Endothelial cell of umbilical vein (primary cell): ENCODE measurements around the gene KCNMA1.

Source experiments
- CTCF ChIP-seq, 2 donors: IDR thresholded peaks; 1 replicate in 1 of 2; 2 replicates in 1 of 2; pipeline ENCODE4 v1.5.1; 2011; ENCODE audit warnings: low read length in 2 of 2, mild to moderate bottlenecking in 2 of 2, moderate library complexity in 2 of 2, control low read depth in 1 of 2, inconsistent platforms in 1 of 2, low read depth in 1 of 2; ENCODE audit not compliant: insufficient read depth in 1 of 2; ENCODE audit errors: extremely low read depth in 1 of 2
- EZH2 ChIP-seq: IDR thresholded peaks from 2 replicates; pipeline ENCODE4 v1.6.1; 2012; ENCODE audit warnings: borderline replicate concordance, low read depth, mild to moderate bottlenecking, moderate library complexity, low read length, inconsistent platforms; ENCODE audit not compliant: severe bottlenecking
- POLR2A ChIP-seq: IDR thresholded peaks from 2 replicates; pipeline ENCODE4 v1.6.1; 2012; ENCODE audit warnings: low read depth, mild to moderate bottlenecking, control low read depth, low read length
- POLR2AphosphoS5 ChIP-seq: IDR thresholded peaks from 2 replicates; pipeline ENCODE4 v1.6.1; 2012; ENCODE audit warnings: low read depth, mild to moderate bottlenecking, control low read depth, low read length, moderate library complexity; ENCODE audit not compliant: insufficient read depth

GRCh38 chr10:77393411-77393810 lies 244.2 kb downstream of the KCNMA1 start:
- TF ChIP-seq EZH2 = no peak
- no peak for TF ChIP-seq CTCF (IDR thresholded peaks at IDR 0.05; ENCODE audit: extremely low read depth in 1 of 2, insufficient read depth in 1 of 2, low read depth in 1 of 2, low read length in 2 of 2)
- TF ChIP-seq POLR2AphosphoS5 = no peak
- no peak for TF ChIP-seq POLR2A
